GM18909 (cell line): ENCODE results near the gene PLAAT5.
"Not testable (repeated sequence)": the region's sequence is repeated elsewhere in the genome, so short reads cannot be mapped to it uniquely, and the experiment has no call there.

ENCODE experiments used
- ATAC-seq: cut with Tn5 transposase; IDR thresholded peaks from one replicate; pipeline ENCODE4 v1.9.1; 2021; ENCODE audit warnings: mild to moderate bottlenecking; ENCODE audit not compliant: unreplicated experiment, poor library complexity

PLAAT5 gene, protein sequence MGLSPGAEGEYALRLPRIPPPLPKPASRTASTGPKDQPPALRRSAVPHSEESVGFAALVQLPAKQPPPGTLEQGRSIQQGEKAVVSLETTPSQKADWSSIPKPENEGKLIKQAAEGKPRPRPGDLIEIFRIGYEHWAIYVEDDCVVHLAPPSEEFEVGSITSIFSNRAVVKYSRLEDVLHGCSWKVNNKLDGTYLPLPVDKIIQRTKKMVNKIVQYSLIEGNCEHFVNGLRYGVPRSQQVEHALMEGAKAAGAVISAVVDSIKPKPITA

DNA sequence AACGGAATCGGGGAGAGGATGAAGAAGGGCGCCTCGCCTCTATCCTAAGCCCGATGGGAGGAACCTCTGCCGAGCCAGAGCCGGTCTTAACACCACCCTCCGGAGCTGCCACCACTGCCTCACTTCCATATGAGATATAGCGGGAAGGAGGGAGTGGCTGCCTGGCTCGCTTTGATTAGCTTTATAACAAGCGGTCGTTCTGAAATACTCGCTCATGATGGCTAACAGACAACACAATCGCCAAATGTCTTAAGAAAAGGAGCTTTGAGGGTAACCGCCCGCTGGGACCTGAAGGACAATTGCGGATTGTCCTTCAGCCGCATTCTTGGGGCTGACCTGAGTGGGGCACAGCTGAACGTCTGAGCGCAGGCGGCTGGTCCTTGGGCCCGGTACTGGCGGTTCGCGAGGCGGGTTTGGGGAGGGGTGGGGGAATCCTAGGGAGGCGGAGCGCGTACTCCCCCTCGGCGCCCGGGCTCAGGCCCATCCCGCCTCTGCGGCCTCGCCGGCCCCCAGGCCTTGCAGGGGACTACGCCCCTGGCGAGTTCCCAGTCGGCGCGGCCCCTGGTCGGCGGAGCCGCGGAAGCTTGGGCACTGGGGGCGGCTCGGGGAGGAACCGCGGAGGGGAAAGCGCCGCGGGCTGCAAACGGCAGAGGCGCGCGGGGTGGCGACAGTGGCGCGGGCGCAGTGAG is at the start of gene PLAAT5:
TSS of gene PLAAT5 (minus strand) at position 617 of the 689 bp plus-strand sequence. CDS start at position 484, 133 bp downstream.
- no peak for ATAC-seq

DNA sequence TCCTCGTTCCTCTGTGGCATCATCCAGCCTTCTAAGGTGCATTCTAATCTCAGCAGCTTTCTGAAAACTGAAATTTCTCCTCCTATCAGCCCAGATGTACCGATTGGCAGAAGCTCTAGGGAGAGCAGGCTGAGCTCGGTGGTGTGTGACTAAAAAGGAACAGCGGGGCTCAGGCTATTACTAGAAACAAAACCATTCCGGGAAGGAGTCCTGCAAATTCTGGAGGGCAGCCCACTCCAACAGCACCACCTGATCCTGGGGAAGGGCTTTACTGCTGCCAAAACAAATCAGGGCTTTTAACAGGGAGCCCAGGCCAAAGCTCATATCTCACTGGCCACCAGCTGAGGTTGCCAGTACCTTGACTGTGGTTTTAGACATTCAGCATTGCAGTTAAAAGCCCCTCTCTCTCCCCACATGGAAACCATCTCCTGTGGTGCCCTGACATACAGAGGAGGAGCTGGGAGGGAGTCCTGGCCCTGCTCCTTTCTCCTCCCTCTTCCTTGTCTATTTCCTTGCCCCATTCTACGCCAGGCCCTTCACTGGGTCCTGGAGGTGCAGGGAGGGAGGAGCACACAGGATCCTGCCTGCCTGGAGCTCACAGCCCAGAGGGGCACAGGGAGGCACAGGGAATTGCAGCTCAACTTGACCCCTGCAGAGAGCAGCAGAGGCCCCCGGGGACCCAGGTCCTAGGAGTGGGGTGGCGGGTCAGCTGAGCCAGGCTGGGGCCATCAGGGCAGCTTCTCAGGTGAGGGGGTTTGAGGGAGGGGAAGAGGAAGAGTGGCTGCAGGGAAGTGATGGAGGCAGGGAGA is 46.5 kb upstream of the PLAAT5 start:
- ATAC-seq, result no peak

GRCh38 chr11:63536669-63537292 is 45.8 kb upstream of the PLAAT5 start, which contains the start of gene PLAAT4:
Gene PLAAT4, plus strand, starts transcription at chr11:63536808. Its CDS starts 61 bp downstream, at chr11:63536869.
- ATAC-seq, result no peak

GRCh38 chr11:63535734-63536133 is 44.8 kb upstream of the PLAAT5 start:
- no peak for ATAC-seq

- ATAC-seq, result peak; percentile 44
Observed at GRCh38 chr11:63534895-63535461, 44.0 kb upstream of the PLAAT5 start.

GRCh38 chr11:63534076-63534475 is 43.1 kb upstream of the PLAAT5 start:
- ATAC-seq, result no peak

GRCh38 chr11:63532799-63533475 is 42.0 kb upstream of the PLAAT5 start:
- ATAC-seq, result no peak

DNA sequence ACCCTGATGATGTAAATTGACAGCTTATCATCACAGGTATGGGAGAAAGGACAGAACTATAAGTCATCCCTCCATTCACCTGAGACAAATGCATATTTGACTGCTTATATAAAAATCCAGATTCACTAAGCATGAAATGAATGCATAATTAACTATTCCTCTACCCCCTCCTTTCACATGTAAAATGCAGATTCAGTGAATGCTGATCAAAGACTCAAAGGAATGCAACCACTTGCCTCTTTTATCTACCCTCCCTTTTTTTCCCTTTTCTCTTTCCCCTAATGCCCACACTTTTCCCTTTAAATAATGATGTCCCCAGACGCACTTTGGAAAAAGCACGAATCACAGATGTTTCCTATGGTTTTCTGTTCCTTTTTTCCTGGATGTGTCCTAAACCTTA is 41.1 kb upstream of the PLAAT5 start:
- ATAC-seq, result no peak

GRCh38 chr11:63531074-63531792 is 40.3 kb upstream of the PLAAT5 start:
- peak; percentile 86 for ATAC-seq

- ATAC-seq, result no peak
Observed at GRCh38 chr11:63530021-63530420, 39.1 kb upstream of the PLAAT5 start.

- not testable (repeated sequence) for ATAC-seq
Observed at GRCh38 chr11:63529373-63529772, 38.4 kb upstream of the PLAAT5 start.

- not testable (repeated sequence) for ATAC-seq
Observed at GRCh38 chr11:63528729-63529278, 37.8 kb upstream of the PLAAT5 start.

- not testable (repeated sequence) for ATAC-seq
Observed at GRCh38 chr11:63528156-63528555, 37.2 kb upstream of the PLAAT5 start.

GRCh38 chr11:63527667-63528066 is 36.7 kb upstream of the PLAAT5 start:
- no peak for ATAC-seq

- ATAC-seq, result no peak
Observed at GRCh38 chr11:63523151-63523550, 32.2 kb upstream of the PLAAT5 start.

DNA sequence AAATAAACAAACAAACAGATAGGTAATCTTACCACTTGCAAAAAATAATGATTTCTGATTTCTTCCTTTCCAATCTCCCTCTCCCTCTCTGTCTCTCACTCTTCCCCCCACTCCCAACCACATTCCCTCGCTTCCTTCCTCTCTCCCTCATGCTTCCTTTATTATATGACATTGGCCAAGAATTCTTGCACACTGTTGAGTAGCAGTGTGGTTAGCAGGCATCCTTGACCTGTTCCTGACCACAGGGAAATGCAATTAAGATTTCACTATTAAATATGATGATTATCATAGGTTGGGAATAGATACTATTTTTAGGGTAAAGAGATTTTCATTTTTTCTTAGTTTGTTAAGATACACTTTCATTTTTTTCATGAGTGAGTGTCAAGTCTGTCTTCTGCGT is 30.9 kb upstream of the PLAAT5 start:
- no peak for ATAC-seq

DNA sequence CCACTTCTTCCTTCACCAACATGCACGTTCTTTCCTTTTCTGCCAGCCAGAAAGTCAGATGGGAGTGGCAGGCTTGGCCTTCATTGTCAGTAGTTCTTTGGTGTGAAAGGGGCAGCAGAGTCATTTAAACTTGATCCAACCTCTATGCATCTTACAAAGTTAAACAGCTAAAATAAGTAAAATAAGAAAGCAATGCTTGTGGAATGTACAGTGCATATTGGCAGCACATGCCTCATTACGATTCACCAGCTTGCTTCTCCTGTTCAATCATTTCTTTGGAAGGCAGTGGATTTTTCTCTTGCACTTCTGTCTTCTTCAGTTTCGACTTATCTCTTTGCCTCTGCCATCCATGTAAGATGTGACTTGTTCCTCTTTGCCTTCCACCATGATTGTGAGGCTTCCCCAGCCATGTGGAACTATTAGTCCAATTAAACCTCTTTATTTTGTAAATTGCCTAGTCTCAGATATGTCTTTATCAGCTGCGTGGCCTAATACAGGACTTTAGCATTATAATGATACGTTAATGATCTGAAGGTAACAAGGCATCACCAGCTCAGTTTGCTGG is 29.7 kb upstream of the PLAAT5 start:
- no peak for ATAC-seq

- ATAC-seq, result no peak
Observed at GRCh38 chr11:63518548-63518947, 27.6 kb upstream of the PLAAT5 start.
